Measurements from ENCODE around the gene CHCHD1.

The CHCHD1 gene

GRCh38 chr10:73808021-73808815, 26.4 kb downstream of the CHCHD1 start:
- intact Hi-C loops (cut with DNase I), result no loop called here
- DNase-seq, result peak in 2 of 10 donors; percentile 57 to 58

- DNase-seq, result peak in 1 of 10 donors; percentile 14
- intact Hi-C loops (cut with DNase I), result no loop called here
Measured at GRCh38 chr10:73809061-73809818, 27.4 kb downstream of the CHCHD1 start.

- intact Hi-C loops (cut with DNase I), result no loop called here
- DNase-seq, result peak in 1 of 10 donors; percentile 6
Measured at GRCh38 chr10:73810358-73810734, 28.5 kb downstream of the CHCHD1 start.

GRCh38 chr10:73810735-73811465, 29.1 kb downstream of the CHCHD1 start:
- intact Hi-C loops (cut with DNase I), result loop anchor here (1.0 kb wide), 1 partner anchor 26 kb away; the partner anchor contains the start of gene ZSWIM8
- peak in 5 of 10 donors; percentile 29 to 88 (median 81) for DNase-seq

- intact Hi-C loops (cut with DNase I), result no loop called here
- DNase-seq, result peak in 1 of 10 donors; percentile 86
Measured at GRCh38 chr10:73812657-73813056, 30.8 kb downstream of the CHCHD1 start.

- DNase-seq, result peak in 1 of 10 donors; percentile 76
- intact Hi-C loops (cut with DNase I), result no loop called here
Measured at GRCh38 chr10:73813333-73813732, 31.5 kb downstream of the CHCHD1 start.

GRCh38 chr10:73814276-73814895, 32.5 kb downstream of the CHCHD1 start:
- peak in 1 of 10 donors; percentile 35 for DNase-seq
- intact Hi-C loops (cut with DNase I), result no loop called here

- intact Hi-C loops (cut with DNase I), result no loop called here
- peak in 2 of 10 donors; percentile 79 to 83 for DNase-seq
Measured at GRCh38 chr10:73814896-73815718, 33.3 kb downstream of the CHCHD1 start.

GRCh38 chr10:73815719-73816030, 33.8 kb downstream of the CHCHD1 start:
- no peak for DNase-seq
- intact Hi-C loops (cut with DNase I), result no loop called here

- intact Hi-C loops (cut with DNase I), result no loop called here
Measured at GRCh38 chr10:73816917-73817729, 35.3 kb downstream of the CHCHD1 start.

GRCh38 chr10:73817826-73818225, 36.0 kb downstream of the CHCHD1 start:
- intact Hi-C loops (cut with DNase I), result no loop called here
- peak in 1 of 10 donors; percentile 55 for DNase-seq

More at GRCh38 chr10:73816917-73817729, 35.3 kb downstream of the CHCHD1 start:
- peak in 1 of 10 donors; percentile 45 for DNase-seq

- intact Hi-C loops (cut with DNase I), result no loop called here
Measured at GRCh38 chr10:73818402-73818801, 36.6 kb downstream of the CHCHD1 start.

GRCh38 chr10:73819081-73819480, 37.2 kb downstream of the CHCHD1 start:
- peak in 1 of 10 donors; percentile 27 for DNase-seq
- intact Hi-C loops (cut with DNase I), result no loop called here

More at GRCh38 chr10:73818402-73818801, 36.6 kb downstream of the CHCHD1 start:
- peak in 1 of 10 donors; percentile 73 for DNase-seq

GRCh38 chr10:73819513-73820093, 37.8 kb downstream of the CHCHD1 start:
- intact Hi-C loops (cut with DNase I), result no loop called here
- DNase-seq, result peak in 1 of 10 donors; percentile 59

- DNase-seq, result peak in 1 of 10 donors; percentile 10
- intact Hi-C loops (cut with DNase I), result no loop called here
Measured at GRCh38 chr10:73823391-73823790, 41.5 kb downstream of the CHCHD1 start.

GRCh38 chr10:73824146-73824725, 42.4 kb downstream of the CHCHD1 start:
- peak in 2 of 10 donors; percentile 76 to 81 for DNase-seq
- intact Hi-C loops (cut with DNase I), result no loop called here

- intact Hi-C loops (cut with DNase I), result no loop called here
- DNase-seq, result no peak
Measured at GRCh38 chr10:73827346-73828089, 45.7 kb downstream of the CHCHD1 start.

Data from posterior cingulate gyrus (tissue), 11 donors.